22Rv1 (cell line): ENCODE data around the gene BPIFA2.
"Not testable (repeated sequence)": the region's sequence is repeated elsewhere in the genome, so short reads cannot be mapped to it uniquely, and the experiment has no call there.

Source experiments
- H3K27ac ChIP-seq: fragments of 450-650 bp; 2 replicates; pipeline ENCODE4 v1.5.1; 2017
- ZFX ChIP-seq: fragments of 450-650 bp; IDR thresholded peaks from 2 replicates; pipeline ENCODE4 v1.6.1; 2017; ENCODE audit warnings: antibody characterized with exemption, borderline replicate concordance
- TF ChIP-seq, protein P1 (sequence below): fragments of 450-650 bp; IDR thresholded peaks from 2 replicates; pipeline ENCODE4 v1.5.1; 2017; ENCODE audit warnings: mild to moderate bottlenecking

Gene BPIFA2

DNA sequence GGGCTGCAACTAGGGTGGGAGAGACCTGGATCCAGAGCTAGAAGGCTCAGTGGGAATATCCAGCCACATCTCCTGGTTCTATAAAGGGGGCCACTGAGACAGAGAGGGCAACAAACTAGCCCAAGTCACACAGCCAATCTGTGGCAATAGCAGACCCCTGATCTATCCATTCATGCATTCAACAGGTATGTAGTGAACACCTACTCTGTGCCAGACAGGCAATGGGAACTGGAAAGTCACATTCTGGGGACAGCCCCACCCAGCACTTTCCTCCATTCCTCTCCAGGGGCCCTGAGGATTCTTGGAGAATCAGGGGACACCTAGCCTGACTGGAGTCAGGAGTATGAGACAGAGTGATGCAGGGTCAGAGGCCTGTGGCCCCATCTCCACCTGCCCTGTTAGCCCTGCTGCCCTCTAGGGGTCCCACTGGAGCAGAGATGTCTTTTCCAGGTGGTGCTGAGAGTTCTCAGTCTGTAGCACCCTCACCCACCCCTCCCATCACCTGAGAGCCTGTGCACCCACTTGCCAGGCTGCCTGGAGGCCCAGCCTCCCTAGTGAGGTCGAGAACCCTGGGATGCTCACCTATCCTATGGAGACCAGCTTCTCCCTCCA lies 13.6 kb downstream of the BPIFA2 start:
- no peak overlapping the region for H3K27ac ChIP-seq
- TF ChIP-seq, protein P1, sequence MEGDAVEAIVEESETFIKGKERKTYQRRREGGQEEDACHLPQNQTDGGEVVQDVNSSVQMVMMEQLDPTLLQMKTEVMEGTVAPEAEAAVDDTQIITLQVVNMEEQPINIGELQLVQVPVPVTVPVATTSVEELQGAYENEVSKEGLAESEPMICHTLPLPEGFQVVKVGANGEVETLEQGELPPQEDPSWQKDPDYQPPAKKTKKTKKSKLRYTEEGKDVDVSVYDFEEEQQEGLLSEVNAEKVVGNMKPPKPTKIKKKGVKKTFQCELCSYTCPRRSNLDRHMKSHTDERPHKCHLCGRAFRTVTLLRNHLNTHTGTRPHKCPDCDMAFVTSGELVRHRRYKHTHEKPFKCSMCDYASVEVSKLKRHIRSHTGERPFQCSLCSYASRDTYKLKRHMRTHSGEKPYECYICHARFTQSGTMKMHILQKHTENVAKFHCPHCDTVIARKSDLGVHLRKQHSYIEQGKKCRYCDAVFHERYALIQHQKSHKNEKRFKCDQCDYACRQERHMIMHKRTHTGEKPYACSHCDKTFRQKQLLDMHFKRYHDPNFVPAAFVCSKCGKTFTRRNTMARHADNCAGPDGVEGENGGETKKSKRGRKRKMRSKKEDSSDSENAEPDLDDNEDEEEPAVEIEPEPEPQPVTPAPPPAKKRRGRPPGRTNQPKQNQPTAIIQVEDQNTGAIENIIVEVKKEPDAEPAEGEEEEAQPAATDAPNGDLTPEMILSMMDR = peak; percentile 17; the same call in 1 of the 2 replicates
- TF ChIP-seq ZFX = no peak

DNA sequence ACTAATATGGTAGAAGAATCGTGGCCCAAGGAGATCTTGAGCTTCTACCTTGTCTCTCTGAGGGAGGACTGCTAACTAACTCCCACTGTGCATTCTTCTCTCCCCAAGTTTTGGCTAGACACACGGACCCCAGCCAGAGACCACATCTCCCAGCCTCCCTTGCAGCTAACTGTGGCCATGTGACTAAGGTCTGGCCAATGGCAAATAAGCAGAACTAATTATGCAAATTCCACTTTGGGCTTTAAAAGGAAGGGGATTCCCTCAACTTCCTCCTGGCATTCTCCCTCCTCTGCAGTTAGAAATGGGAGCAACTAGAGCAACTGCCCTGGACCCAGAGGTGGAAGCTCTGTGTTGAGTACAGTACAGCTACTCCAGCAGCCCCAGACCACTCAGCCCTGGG lies 15.4 kb downstream of the BPIFA2 start:
- no peak overlapping the region for H3K27ac ChIP-seq
- TF ChIP-seq, protein P1 = no peak
- no peak for TF ChIP-seq ZFX

DNA sequence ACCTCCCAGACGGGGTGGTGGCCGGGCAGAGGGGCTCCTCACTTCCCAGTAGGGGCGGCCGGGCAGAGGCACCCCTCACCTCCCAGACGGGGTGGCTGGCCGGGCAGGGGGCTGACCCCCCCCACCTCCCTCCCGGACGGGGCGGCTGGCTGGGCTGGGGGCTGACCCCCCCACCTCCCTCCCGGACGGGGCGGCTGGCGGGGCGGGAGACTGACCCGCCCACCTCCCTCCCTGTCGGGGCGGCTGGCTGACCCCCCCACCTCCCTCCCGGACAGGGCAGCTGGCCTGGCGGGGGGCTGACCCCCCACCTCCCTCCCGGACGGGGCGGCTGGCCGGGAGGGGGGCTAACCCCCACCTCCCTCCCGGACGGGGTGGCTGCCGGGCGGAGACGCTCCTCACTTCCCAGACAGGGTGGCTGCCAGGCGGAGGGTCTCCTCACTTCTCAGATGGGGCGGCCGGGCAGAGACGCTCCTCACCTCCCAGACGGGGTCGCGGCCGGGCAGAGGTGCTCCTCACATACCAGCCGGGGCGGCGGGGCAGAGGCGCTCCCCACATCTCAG lies 17.2 kb downstream of the BPIFA2 start:
- not testable (repeated sequence) for H3K27ac ChIP-seq

DNA sequence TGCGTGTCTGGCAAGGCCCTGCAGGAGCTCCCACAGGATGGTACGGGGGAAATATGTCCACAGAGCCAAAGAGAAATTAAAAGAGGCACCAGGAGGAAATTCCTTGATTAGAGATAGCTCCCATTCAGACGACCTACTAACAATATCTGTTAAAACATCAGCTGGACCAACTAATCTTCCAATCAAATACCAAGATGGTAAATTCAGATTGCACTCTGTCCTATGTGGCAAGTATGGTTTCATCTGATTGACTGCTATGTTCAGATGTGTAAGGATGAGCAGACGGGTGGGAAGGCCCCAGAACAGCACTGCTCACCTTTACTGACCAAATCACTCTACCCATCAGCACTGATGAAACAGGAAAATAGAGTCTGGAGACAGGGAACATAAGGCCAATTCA lies 19.5 kb downstream of the BPIFA2 start:
- H3K27ac ChIP-seq = peak overlapping the region; percentile 95
- TF ChIP-seq, protein P1 = no peak
- no peak for TF ChIP-seq ZFX

DNA sequence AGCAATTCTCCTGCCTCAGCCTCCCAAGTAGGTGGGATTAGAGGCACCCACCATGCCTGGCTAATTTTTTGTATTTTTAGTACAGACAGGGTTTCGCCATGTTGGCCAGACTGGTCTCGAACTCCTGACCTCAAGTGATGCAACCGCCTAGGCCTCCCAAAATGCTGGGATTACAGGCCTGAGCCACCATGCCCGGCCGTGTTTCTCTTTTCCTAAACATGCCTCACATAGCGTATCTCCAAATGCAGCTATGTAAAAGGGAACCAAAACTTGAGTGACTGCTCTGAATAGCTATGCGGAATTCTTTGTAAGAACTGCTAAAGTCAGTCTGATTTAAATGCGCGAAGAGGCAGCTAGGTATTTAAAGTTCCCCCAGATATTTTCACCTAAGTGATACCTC lies 20.5 kb downstream of the BPIFA2 start:
- TF ChIP-seq, protein P1 = no peak
- no peak for TF ChIP-seq ZFX
- H3K27ac ChIP-seq = peak overlapping the region; percentile 95

DNA sequence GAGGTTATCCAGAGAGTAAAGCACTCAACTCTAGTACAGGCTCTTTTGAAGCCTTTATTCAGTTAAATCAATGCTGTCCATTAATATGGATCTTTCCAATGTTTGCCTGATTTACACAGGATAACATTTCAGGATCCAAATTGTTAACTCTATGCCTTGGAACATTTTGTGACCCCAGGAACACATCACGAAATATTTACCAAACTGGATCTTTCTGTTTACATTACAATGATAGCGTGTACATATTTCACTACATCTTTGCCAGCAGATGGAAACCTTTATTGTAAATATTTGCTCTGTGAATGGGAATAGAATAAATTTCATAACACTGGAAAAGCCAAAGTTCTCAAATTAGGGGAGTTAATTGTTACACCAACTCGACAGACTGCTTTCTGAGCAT lies 23.5 kb downstream of the BPIFA2 start:
- TF ChIP-seq, protein P1 = no peak
- TF ChIP-seq ZFX = no peak
- peak overlapping the region; percentile 95 for H3K27ac ChIP-seq

DNA sequence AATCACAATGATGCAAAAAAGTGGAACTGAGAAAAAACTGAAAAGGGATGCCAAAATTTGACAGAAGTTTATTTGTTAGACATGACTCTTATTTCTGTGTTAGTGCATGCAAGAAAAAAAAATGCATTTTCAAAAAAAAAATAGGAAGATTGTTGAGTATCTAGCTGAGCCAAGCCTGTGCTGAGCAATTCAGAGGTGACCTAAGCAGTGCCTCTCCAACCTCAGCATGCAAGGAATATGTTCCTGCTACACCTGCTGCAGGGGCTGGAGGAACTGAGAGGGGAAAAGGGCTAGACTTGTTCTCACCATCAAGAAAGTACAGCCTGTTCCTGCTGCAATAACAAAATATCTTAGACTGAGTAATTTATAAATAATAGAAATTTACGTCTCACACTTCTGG lies 24.0 kb downstream of the BPIFA2 start:
- TF ChIP-seq, protein P1 = no peak
- no peak for TF ChIP-seq ZFX
- peak overlapping the region; percentile 95 for H3K27ac ChIP-seq
